ELR (cell line): ENCODE data around the gene OR10A4.
"Not testable (repeated sequence)": the region's sequence is repeated elsewhere in the genome, so short reads cannot be mapped to it uniquely, and the experiment has no call there.

Experiments
- DNase-seq: peaks from one replicate; pipeline ENCODE4 v3.0.0-alpha.2; 2015; ENCODE audit warnings: low read depth

OR10A4 gene

DNA sequence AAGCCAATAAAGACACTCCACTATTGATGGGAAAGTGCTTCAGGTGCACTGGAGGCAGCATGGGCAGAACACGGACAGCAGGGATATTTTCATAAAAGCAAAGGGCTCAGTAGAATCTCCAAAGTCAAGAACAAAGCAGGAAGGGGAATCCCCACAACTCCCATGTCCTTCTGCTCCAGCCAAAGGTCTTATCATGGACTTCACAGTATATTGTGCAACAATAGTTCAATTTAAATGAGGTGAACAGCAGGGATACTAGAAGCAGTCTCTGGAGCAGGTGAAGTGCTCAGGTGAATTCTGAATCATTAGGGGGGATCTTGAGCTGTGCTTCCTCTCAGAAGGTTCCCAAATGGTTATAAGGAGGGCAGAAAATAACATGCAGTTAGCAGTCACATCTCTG is 22.5 kb downstream of the OR10A4 start:
- no peak for DNase-seq

GRCh38 chr11:6900327-6900999 is 24.0 kb downstream of the OR10A4 start:
- DNase-seq: peak; percentile 48

GRCh38 chr11:6904804-6905203 is 28.4 kb downstream of the OR10A4 start:
- DNase-seq: not testable (repeated sequence)

- no peak for DNase-seq
Measured at GRCh38 chr11:6911378-6911777, 35.0 kb downstream of the OR10A4 start.

GRCh38 chr11:6911948-6912347 is 35.5 kb downstream of the OR10A4 start:
- peak; percentile 41 for DNase-seq

DNA sequence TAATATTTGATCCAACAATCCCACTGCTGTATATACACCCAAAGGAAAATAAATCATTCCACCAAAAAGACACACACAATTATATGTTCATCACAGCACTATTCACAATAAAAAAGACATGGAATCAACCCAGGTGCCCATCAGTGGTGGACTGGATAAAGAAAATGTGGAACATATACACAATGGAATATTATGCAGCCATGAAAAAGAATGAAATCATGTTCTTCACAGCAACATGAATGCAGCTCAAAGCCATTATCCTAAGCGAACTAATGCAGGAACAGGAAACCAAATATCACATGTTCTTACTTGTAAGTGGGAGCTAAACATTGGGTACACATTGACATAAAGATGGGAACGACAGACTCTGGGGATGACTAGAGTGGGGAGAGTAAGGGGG is 43.3 kb downstream of the OR10A4 start:
- no peak for DNase-seq

DNA sequence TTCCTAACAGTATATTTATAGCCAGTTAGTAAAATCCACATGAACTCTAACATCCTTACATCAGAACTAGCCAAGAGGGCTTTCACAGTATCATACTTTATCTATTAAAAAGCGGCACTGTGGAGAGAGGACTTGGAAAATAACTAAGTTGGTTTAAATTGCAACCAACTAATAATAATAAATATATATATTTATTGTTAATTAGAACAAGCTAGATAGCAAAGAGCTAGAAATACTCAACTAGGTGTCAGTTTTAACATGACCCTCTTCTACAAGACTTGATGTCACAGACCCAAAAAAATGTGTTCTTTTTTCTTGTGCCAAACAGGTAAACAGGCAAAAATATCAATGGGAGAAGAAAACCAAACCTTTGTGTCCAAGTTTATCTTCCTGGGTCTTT is 44.3 kb downstream of the OR10A4 start, which contains the start of gene OR2D3:
Gene OR2D3, plus strand, starts transcription at position 301 of the 400 bp plus-strand sequence. Its CDS starts 0 bp downstream, at position 301.
- DNase-seq: no peak

DNA sequence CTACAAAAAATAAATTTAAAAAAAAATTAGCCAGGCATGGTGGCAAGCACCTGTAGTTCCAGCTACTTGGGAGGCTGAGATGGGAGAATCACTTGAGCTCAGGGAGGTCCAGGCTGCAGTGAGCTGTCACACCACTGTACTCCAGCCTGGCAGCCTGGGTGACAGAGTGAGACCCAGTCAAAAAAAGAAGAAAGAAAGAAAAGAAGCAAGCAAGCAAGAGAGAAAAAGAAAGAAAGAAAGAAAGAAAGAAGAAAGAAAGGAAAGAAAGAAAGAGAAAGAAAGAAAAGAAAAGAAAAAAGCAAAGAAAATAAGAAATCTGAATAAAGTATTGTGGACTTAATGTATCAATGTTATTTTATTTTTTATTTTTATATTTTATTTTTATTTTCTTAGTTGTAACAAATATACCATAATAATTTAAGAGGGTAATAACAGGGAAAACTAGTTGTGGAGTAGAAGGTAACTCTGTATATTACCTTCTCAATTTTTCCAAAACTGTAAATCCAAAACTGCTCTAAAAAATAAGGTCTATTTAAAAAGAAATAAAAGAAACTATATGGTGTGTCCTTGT is 48.7 kb downstream of the OR10A4 start:
- no peak for DNase-seq

DNA sequence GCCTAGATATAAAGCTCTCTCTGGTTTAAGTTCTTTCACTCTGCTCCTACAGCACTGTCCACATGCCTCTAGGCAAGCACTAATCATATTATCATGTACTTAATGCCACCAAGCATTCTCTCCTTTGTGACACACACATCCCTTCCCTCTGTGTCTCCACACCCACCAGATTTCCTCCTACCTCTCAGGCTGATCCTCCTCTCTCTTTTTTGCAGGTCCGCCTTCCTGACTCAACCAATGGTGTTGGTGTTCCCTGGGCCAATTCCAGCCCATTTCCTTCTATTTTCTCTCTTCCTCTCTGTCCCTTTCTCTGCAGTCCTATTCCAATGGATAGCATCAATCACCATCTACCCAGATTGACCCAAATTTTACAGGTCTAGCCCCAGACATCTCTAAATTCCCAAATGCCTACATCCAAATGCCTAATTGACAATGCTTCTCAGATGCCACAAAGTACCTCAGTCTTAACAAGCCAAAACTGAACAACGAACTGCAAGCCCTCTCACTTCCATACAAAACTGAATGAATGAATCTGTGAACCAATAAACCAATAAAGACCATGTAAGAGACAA is 49.3 kb downstream of the OR10A4 start:
- peak; percentile 56 for DNase-seq

DNA sequence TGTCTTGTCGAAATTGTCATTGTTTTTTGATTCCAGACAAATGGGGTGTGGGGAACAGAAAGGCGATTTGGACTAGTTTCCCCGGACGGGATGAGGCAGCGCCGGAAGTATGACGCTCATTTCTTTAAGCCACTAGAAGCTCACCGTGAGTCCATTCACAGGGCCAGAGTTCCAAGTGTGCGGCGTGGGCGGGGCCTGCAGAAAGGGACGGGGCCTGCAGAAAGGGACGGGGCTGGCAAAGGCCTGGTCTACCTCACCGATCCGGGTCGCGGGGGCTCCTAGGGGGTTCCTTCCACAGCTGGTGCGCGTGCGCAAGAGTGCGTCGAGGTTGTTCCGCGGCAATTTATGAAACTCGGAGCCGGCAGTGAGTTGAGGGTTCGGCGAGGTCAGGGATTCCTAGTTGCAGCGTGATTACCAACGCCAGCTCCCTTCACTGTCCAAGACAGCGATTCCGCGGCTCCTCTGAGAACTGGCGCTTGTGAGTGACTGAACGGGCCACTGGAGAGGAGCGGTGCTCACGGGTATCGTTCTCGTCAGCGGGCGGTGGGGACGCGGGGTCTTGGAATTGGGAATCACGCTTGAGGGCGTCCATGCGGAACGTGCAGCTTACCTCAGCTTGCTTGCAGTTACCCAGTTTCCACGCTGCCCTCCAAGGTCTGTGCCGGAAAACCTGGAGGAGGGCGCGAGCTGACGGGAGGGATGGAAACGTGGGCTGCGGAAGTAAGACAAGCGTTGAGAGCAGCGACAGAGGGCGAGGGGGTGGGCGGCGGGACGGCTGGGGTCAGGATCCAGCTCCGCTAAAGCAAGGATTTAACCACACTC is 50.0 kb downstream of the OR10A4 start, which contains the start of gene ZNF215:
Gene ZNF215, plus strand, starts transcription at position 219 of the 822 bp plus-strand sequence. CDS start 5,847 bp downstream, outside the sequence.
- peak; percentile 95 for DNase-seq

GRCh38 chr11:6927030-6927617 is 50.7 kb downstream of the OR10A4 start:
- peak; percentile 10 for DNase-seq
